HCT116 (cell line): ENCODE results near the gene HSF4. TPM values are rescaled to one million over a fixed set of nuclear protein-coding genes. Genes with fewer than 3 reads are reported as not detected.

Source experiments
- ATAC-seq: fragments of 200-7000 bp; cut with Tn5 transposase; 2 replicates; pipeline ENCODE4 v1.9.1; 2020; ENCODE audit warnings: mild to moderate bottlenecking, moderate library complexity
- BruUV-seq: library from RNA; stranded (reverse); fragments of 400-500 nt; replicated peaks from 2 replicates; lab custom pipeline; 2021; lab: Mats Ljungman, UMichigan
- CTCF ChIA-PET: fragments of 300-600 bp; sonication (Branson Sonifier 250); formaldehyde crosslinking; loops from one replicate; lab custom pipeline; 2021; ENCODE audit warnings: antibody characterized with exemption; lab: Charles Lee
- POLR2A ChIA-PET: fragments of 300-600, 350-600 bp; sonication (Branson Sonifier 250); formaldehyde crosslinking; loops from one replicate; lab custom pipeline; 2021; ENCODE audit warnings: antibody characterized with exemption; lab: Charles Lee
- RAD21 ChIA-PET, 2 experiments: fragments of 300-600 bp; sonication (Branson Sonifier 250); formaldehyde crosslinking; loops; one replicate each; lab custom pipeline; 2023; ENCODE audit warnings: low total read pairs in 2 of 2; ENCODE audit not compliant: uncharacterized antibody in 2 of 2, unreplicated experiment in 2 of 2, low non-redundant PET in 1 of 2; lab: Charles Lee
- DNase-seq: peaks from one replicate; pipeline ENCODE4 v3.0.0-alpha.2; 2010; ENCODE audit warnings: low read depth, low spot score
- H2AFZ ChIP-seq: fragments of 200-600 bp; shearing (Covaris generic), sonication (generic); 2 replicates; pipeline ENCODE4 v1.6.1; 2017; ENCODE audit warnings: low read depth, mixed run types, mixed read lengths, antibody characterized with exemption, low read length; ENCODE audit not compliant: poor library complexity, severe bottlenecking
- H3K27ac ChIP-seq: 2 replicates; pipeline ENCODE4 v1.5.1; 2012; ENCODE audit warnings: low read depth, low read length
- H3K27me3 ChIP-seq: fragments of 200-600 bp; sonication (generic); 2 replicates; pipeline ENCODE4 v1.6.1; 2016; ENCODE audit warnings: mixed run types, low read length, mixed read lengths; ENCODE audit not compliant: insufficient read depth
- H3K36me3 ChIP-seq, 2 experiments: fragments of 200-500 bp in 1 of 2; fragments of 200-600 bp in 1 of 2; sonication (Bioruptor generic) in 1 of 2; sonication (generic) in 1 of 2; 2 replicates each; pipeline versions ENCODE4 v1.5.1 to v1.6.1; 2014 to 2016; ENCODE audit warnings: low read length in 2 of 2, inconsistent platforms in 1 of 2, mixed read lengths in 1 of 2, mixed run types in 1 of 2; ENCODE audit not compliant: insufficient read depth in 2 of 2, control insufficient read depth in 1 of 2
- H3K4me1 ChIP-seq, 2 experiments: fragments of 200-600 bp in 1 of 2; sonication (generic) in 1 of 2; 2 replicates each; pipeline versions ENCODE4 v1.5.1 to v1.6.1; 2012 to 2017; ENCODE audit warnings: low read length in 2 of 2, inconsistent platforms in 1 of 2, mild to moderate bottlenecking in 1 of 2, mixed read lengths in 1 of 2, mixed run types in 1 of 2, moderate library complexity in 1 of 2; ENCODE audit not compliant: insufficient read depth in 2 of 2, control insufficient read depth in 1 of 2
- H3K4me2 ChIP-seq: fragments of 200-600 bp; sonication (generic); 2 replicates; pipeline ENCODE4 v1.6.1; 2017; ENCODE audit warnings: mixed run types, low read length, mixed read lengths
- H3K4me3 ChIP-seq, 2 experiments: fragments of 200-600 bp in 1 of 2; sonication (generic) in 1 of 2; replicated peaks in 1 of 2; 2 replicates each; pipeline ENCODE4 v1.5.1; 2011 to 2016; ENCODE audit warnings: low read length in 2 of 2, control low read depth in 1 of 2, low read depth in 1 of 2, mild to moderate bottlenecking in 1 of 2, mixed read lengths in 1 of 2, mixed run types in 1 of 2
- H3K79me2 ChIP-seq: fragments of 200-600 bp; sonication (generic); 2 replicates; pipeline ENCODE4 v1.6.1; 2017; ENCODE audit warnings: mild to moderate bottlenecking, mixed run types, low read length, moderate library complexity, mixed read lengths; ENCODE audit not compliant: insufficient read depth
- H3K9ac ChIP-seq: fragments of 200-600 bp; sonication (generic); 2 replicates; pipeline ENCODE4 v1.6.1; 2016; ENCODE audit warnings: low read length, mixed read lengths
- H3K9me2 ChIP-seq: fragments of 200-600 bp; sonication (generic), shearing (Covaris generic); 2 replicates; pipeline ENCODE4 v1.6.1; 2017; ENCODE audit warnings: mixed run types, mild to moderate bottlenecking, moderate library complexity; ENCODE audit not compliant: insufficient read depth
- H3K9me3 ChIP-seq, 2 experiments: fragments of 200-500 bp in 1 of 2; fragments of 200-600 bp in 1 of 2; sonication (Bioruptor generic) in 1 of 2; sonication (generic) in 1 of 2; 2 replicates each; pipeline ENCODE4 v1.6.1; 2014 to 2017; ENCODE audit warnings: low read length in 2 of 2, mixed read lengths in 2 of 2, inconsistent platforms in 1 of 2, low read depth in 1 of 2, mild to moderate bottlenecking in 1 of 2, mixed run types in 1 of 2, moderate library complexity in 1 of 2; ENCODE audit not compliant: control insufficient read depth in 1 of 2, insufficient read depth in 1 of 2
- H4K20me1 ChIP-seq: fragments of 200-600 bp; sonication (generic), shearing (Covaris generic); 2 replicates; pipeline ENCODE4 v1.6.1; 2017; ENCODE audit warnings: mixed run types, mild to moderate bottlenecking, moderate library complexity; ENCODE audit not compliant: insufficient read depth
- JUND ChIP-seq: IDR thresholded peaks from 2 replicates; pipeline ENCODE4 v1.6.1; 2012
- POLR2AphosphoS5 ChIP-seq: IDR thresholded peaks from 2 replicates; pipeline ENCODE4 v1.6.1; 2011; ENCODE audit warnings: mild to moderate bottlenecking, low read depth, low read length, moderate library complexity
- SP1 ChIP-seq: IDR thresholded peaks from 2 replicates; pipeline ENCODE4 v1.6.1; 2012; ENCODE audit warnings: low read depth
- intact Hi-C: fragments of 100-400 bp; cut with micrococcal nuclease; formaldehyde crosslinking; loops from 2 replicates; pipeline ENCODE4 v1.10.0; 2022
- total RNA-seq: library from RNA; stranded (reverse); gene quantifications from one replicate; pipeline ENCODE4 v1.2.1, GENCODE V29; 2021; ENCODE audit not compliant: unreplicated experiment
- TF ChIP-seq, protein P1 (sequence below): IDR thresholded peaks from 2 replicates; pipeline ENCODE4 v1.6.1; 2011; ENCODE audit warnings: mild to moderate bottlenecking, low read length, moderate library complexity; ENCODE audit not compliant: insufficient replicate concordance; ENCODE audit errors: extremely low read depth
- TF ChIP-seq, protein P2 (sequence below): IDR thresholded peaks from 2 replicates; pipeline ENCODE4 v1.6.1; 2012
- TF ChIP-seq, protein P3 (sequence below): IDR thresholded peaks from 2 replicates; pipeline ENCODE4 v1.6.1; 2012
- TF ChIP-seq, protein P4 (sequence below): IDR thresholded peaks from 2 replicates; pipeline ENCODE4 v1.6.1; 2012; ENCODE audit warnings: low read depth
- TF ChIP-seq, protein P5 (sequence below), 3 experiments: fragments of 200-600 bp in 1 of 3; sonication (generic) in 1 of 3; IDR thresholded peaks in 2 of 3; conservative IDR thresholded peaks in 1 of 3; 2 replicates each; pipeline ENCODE4 v1.5.1; 2012 to 2017; ENCODE audit warnings: low read depth in 2 of 3, low read length in 2 of 3, antibody characterized with exemption in 1 of 3, borderline replicate concordance in 1 of 3, control low read depth in 1 of 3, mild to moderate bottlenecking in 1 of 3, mixed read lengths in 1 of 3, mixed run types in 1 of 3, moderate library complexity in 1 of 3; ENCODE audit not compliant: insufficient read depth in 1 of 3

Gene HSF4
- total RNA-seq, 1 experiment from 2014 or later, result 46.6 TPM

DNA sequence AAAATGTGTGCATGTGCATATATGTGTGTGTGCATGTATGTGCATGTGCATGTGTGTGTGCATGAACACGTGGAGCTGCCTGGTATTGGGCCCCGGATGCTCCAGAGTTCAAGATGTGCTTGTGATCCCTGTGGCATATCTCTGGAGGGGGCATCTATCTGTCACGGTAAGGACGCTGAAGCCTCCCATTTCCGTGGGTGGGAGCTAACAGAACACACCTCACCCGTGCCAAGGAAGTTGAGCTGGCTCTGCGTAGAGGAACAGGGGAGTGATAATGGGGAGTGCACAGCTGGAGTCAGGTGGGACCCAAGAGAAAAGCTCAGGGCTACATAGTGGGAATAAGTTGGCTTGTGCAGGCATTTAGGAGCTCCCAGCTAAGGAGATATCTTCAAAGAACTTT is 47.1 kb downstream of the HSF4 start (continued):
- TF ChIP-seq, protein P1, sequence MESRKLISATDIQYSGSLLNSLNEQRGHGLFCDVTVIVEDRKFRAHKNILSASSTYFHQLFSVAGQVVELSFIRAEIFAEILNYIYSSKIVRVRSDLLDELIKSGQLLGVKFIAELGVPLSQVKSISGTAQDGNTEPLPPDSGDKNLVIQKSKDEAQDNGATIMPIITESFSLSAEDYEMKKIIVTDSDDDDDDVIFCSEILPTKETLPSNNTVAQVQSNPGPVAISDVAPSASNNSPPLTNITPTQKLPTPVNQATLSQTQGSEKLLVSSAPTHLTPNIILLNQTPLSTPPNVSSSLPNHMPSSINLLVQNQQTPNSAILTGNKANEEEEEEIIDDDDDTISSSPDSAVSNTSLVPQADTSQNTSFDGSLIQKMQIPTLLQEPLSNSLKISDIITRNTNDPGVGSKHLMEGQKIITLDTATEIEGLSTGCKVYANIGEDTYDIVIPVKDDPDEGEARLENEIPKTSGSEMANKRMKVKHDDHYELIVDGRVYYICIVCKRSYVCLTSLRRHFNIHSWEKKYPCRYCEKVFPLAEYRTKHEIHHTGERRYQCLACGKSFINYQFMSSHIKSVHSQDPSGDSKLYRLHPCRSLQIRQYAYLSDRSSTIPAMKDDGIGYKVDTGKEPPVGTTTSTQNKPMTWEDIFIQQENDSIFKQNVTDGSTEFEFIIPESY, result no peak
- TF ChIP-seq, protein P2, sequence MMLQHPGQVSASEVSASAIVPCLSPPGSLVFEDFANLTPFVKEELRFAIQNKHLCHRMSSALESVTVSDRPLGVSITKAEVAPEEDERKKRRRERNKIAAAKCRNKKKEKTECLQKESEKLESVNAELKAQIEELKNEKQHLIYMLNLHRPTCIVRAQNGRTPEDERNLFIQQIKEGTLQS, result no peak
- TF ChIP-seq, protein P3, sequence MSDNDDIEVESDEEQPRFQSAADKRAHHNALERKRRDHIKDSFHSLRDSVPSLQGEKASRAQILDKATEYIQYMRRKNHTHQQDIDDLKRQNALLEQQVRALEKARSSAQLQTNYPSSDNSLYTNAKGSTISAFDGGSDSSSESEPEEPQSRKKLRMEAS, result no peak
- TF ChIP-seq SP1, result no peak
- TF ChIP-seq, protein P4, sequence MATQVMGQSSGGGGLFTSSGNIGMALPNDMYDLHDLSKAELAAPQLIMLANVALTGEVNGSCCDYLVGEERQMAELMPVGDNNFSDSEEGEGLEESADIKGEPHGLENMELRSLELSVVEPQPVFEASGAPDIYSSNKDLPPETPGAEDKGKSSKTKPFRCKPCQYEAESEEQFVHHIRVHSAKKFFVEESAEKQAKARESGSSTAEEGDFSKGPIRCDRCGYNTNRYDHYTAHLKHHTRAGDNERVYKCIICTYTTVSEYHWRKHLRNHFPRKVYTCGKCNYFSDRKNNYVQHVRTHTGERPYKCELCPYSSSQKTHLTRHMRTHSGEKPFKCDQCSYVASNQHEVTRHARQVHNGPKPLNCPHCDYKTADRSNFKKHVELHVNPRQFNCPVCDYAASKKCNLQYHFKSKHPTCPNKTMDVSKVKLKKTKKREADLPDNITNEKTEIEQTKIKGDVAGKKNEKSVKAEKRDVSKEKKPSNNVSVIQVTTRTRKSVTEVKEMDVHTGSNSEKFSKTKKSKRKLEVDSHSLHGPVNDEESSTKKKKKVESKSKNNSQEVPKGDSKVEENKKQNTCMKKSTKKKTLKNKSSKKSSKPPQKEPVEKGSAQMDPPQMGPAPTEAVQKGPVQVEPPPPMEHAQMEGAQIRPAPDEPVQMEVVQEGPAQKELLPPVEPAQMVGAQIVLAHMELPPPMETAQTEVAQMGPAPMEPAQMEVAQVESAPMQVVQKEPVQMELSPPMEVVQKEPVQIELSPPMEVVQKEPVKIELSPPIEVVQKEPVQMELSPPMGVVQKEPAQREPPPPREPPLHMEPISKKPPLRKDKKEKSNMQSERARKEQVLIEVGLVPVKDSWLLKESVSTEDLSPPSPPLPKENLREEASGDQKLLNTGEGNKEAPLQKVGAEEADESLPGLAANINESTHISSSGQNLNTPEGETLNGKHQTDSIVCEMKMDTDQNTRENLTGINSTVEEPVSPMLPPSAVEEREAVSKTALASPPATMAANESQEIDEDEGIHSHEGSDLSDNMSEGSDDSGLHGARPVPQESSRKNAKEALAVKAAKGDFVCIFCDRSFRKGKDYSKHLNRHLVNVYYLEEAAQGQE, result no peak
- TF ChIP-seq JUND, result no peak

DNA sequence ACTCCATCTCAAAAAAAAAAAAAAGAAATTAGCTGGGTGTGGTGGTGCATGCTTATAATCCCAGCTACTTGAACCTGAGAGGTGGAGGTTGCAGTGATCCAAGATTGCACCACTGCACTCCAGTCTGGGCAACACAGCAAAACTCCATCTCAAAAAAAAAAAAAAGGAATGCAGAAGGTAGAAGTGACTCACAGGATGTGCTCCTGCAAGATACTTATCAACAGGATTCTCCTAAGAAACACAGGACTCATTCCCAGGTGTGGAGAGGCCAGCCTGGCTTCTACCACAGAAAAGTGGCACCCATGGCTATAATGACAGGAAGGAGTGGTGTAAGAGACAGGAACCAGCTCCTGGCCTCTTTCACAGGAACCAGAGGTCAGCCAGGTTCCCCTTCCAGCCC is 48.2 kb downstream of the HSF4 start:
- Histone ChIP-seq H3K27me3 (no peaks in the 10 kb centered on the region), H3K79me2 (no peaks in the 10 kb centered on the region), H3K9ac (no peak overlapping the region), H3K9me2 (no peaks in the 10 kb centered on the region), H2AFZ (no peak overlapping the region), H3K4me3 (no peak overlapping the region), H3K36me3 (no peaks in the 10 kb centered on the region), H3K4me1 (peaks cover 5 to 18% of the 10 kb centered on the region in 2 experiments), H3K27ac (no peak overlapping the region), H4K20me1 (no peaks in the 10 kb centered on the region), H3K9me3 (no peaks in the 10 kb centered on the region), H3K4me2 (peak overlapping the region; percentile 30)
- intact Hi-C loops, result no loop called here
- TF ChIP-seq, protein P5, sequence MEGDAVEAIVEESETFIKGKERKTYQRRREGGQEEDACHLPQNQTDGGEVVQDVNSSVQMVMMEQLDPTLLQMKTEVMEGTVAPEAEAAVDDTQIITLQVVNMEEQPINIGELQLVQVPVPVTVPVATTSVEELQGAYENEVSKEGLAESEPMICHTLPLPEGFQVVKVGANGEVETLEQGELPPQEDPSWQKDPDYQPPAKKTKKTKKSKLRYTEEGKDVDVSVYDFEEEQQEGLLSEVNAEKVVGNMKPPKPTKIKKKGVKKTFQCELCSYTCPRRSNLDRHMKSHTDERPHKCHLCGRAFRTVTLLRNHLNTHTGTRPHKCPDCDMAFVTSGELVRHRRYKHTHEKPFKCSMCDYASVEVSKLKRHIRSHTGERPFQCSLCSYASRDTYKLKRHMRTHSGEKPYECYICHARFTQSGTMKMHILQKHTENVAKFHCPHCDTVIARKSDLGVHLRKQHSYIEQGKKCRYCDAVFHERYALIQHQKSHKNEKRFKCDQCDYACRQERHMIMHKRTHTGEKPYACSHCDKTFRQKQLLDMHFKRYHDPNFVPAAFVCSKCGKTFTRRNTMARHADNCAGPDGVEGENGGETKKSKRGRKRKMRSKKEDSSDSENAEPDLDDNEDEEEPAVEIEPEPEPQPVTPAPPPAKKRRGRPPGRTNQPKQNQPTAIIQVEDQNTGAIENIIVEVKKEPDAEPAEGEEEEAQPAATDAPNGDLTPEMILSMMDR (IDR thresholded peaks at IDR 0.05 in 2 of 3, conservative IDR thresholded peaks at IDR 0.05 in 1 of 3; ENCODE audit: borderline replicate concordance in 1 of 3, insufficient read depth in 1 of 3, low read depth in 2 of 3, low read length in 2 of 3), result no peak
- no peak for TF ChIP-seq POLR2AphosphoS5
- DNase-seq, result no peak
- CTCF ChIA-PET, result interaction anchor here (3.1 kb wide), 1 partner anchor 14 kb away, joined by 13 read pairs; the partner anchor contains the start of gene ELMO3
- BruUV-seq, result no TSS peak
- RAD21 ChIA-PET, result no interaction called here
- ATAC-seq, result no peak
- POLR2A ChIA-PET, result no interaction called here
